IPS DF 6.9 (cell line): ENCODE measurements around the gene IL12RB2.
"Not testable (repeated sequence)": the region's sequence is repeated elsewhere in the genome, so short reads cannot be mapped to it uniquely, and the experiment has no call there.

Experiments used
- DNase-seq: peaks from one replicate; pipeline ENCODE4 v3.0.0-alpha.2; 2013; ENCODE audit warnings: low read depth, low spot score
- H3K27ac ChIP-seq: one replicate; pipeline ENCODE4 v1.5.1; 2013; ENCODE audit warnings: low read length, control low read depth
- H3K27me3 ChIP-seq: 2 replicates; pipeline ENCODE4 v1.6.1; 2013; ENCODE audit warnings: mild to moderate bottlenecking, low read length; ENCODE audit not compliant: control insufficient read depth, insufficient read depth
- H3K36me3 ChIP-seq: 2 replicates; pipeline ENCODE4 v1.6.1; 2013; ENCODE audit warnings: low read length; ENCODE audit not compliant: control insufficient read depth, insufficient read depth
- H3K4me1 ChIP-seq: 2 replicates; pipeline ENCODE4 v1.6.1; 2013; ENCODE audit warnings: low read length; ENCODE audit not compliant: control insufficient read depth, insufficient read depth
- H3K4me3 ChIP-seq: 2 replicates; pipeline ENCODE4 v1.5.1; 2013; ENCODE audit warnings: mild to moderate bottlenecking, low read length
- H3K9me3 ChIP-seq: 2 replicates; pipeline ENCODE4 v1.6.1; 2013; ENCODE audit warnings: low read length, inconsistent platforms; ENCODE audit not compliant: control insufficient read depth, insufficient read depth
- WGBS: extraction: QIAGEN DNeasy Blood & Tissue Kit; methylation state at CpG from one replicate; pipeline ENCODE4 v1.1.7; 2013; ENCODE audit warnings: mixed read lengths, missing lambda C conversion rate; ENCODE audit not compliant: insufficient read length, insufficient coverage; 5-methylcytosine and 5-hydroxymethylcytosine counted together

Gene IL12RB2

DNA sequence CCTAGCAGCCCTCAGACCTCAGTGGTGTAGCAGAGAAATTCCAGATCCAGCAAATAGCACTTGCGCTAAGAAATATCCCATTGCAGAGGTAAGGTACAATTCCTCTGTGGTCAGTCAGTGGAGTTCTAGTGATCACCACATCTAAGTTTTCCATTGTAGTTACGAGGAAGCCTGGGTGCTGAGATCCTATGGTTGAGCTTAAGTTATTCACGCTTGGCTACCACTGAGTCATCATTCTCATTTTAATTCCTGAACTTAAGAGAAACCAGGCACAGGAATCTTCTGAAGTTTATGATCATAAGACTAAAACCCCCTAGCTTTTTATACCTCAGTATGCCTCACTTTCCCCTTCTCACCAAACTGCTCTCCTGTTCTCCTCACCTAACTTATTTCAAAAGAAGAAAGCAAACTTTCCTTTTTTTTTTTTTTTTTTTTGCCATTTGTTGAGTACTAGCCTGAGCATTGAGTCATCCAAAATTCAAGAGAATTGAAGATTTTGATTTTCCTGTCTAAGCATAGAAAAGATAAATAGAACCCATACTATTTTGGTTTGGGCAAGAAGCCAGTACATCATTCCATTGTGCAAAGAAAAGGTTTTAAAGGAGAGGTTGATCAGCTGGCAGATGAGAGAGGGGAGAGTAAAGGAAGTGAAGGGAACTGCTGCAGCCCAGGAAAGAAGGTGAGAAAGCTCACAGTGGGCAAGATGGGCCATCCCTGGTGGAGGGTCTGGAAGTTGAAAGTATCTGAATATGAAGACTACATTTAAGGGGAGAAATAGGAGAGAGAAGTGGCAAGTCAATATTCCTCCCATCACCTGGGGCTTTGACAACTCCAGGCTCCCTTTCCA is 82.6 kb downstream of the IL12RB2 start:
- WGBS: no CpG with 5 or more reads among the region's 3 CpGs
- Histone ChIP-seq H3K4me1 (peaks cover 4% of the 10 kb centered on the region; the same call in 1 of the 2 replicates), H3K27me3 (no peaks in the 10 kb centered on the region), H3K27ac (no peak overlapping the region), H3K9me3 (no peaks in the 10 kb centered on the region), H3K4me3 (no peak overlapping the region), H3K36me3 (no peaks in the 10 kb centered on the region; the same call in 1 of the 2 replicates)
- no peak for DNase-seq

DNA sequence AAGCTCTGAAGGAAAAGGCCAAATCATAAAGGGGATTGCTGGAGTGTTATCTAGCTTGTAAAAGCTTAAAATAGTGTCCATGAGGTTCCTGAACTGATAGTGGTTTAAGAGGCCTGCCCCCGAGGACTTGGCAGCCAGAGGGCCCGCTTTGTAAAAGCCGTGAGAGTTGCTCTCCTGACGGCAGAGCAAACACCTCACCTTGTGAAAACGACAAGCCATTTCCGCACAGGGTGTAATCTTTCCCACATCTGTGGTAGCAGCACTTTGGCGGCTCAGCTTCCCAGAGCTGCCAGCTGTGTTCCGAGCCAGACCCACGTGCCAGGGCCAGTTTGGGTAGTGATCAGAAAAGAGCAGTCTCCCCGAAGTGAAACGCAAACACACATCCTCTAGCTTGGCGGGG is 85.6 kb downstream of the IL12RB2 start:
- Histone ChIP-seq H3K4me1 (peaks cover 4% of the 10 kb centered on the region; the same call in 1 of the 2 replicates), H3K27ac (no peak overlapping the region), H3K36me3 (no peaks in the 10 kb centered on the region; the same call in 1 of the 2 replicates), H3K27me3 (no peaks in the 10 kb centered on the region), H3K9me3 (no peaks in the 10 kb centered on the region), H3K4me3 (no peak overlapping the region)
- DNase-seq: no peak
- no CpG with 5 or more reads among the region's 12 CpGs for WGBS

DNA sequence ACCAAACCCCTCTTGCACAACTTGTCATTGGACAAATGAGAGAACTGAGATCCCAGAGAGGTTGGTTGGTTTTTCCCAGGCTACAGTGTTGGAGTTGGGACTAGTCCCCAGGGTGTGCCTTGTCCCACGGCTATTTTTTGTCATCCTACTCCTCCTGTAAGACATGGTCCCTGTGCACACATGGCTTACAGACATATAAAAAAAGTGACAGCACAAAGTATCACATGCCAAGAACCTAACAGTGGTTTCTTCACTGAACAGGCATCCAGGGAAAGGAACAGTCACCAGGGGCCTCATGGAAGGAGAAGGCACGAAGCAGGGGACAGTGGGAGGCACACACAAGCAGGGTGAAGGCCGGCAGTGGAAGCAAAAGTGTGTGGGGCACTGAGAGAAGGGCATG is 86.1 kb downstream of the IL12RB2 start:
- no peak overlapping the region for H3K27ac ChIP-seq
- DNase-seq: no peak
- WGBS: no CpG with 5 or more reads among the region's 3 CpGs

DNA sequence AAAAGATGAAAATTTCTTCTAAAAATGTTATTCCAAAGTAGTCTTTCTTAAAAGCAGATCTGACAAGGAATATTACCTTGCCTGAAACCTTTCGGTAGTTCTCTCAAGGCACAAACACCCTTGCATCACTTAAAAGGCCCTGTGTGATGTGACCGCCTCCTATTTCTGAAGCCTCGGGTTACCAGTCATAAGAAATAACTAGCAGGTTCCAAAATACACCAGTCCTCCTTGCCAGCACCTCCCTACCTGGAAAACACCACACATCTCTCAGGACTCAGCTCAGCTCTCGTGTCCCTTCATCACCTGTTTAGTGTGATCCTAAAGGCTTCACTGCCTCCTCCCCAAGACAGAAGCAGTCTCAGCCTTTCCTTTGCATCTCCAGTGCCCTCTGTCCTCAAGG is 86.9 kb downstream of the IL12RB2 start:
- WGBS: no CpG with 5 or more reads among the region's 4 CpGs
- Histone ChIP-seq H3K4me3 (no peak overlapping the region), H3K9me3 (no peaks in the 10 kb centered on the region), H3K4me1 (peaks cover 4% of the 10 kb centered on the region; the same call in 1 of the 2 replicates), H3K36me3 (no peaks in the 10 kb centered on the region; the same call in 1 of the 2 replicates), H3K27me3 (no peaks in the 10 kb centered on the region), H3K27ac (no peak overlapping the region)
- DNase-seq: no peak

More for the DNA sequence above, 86.1 kb downstream of the IL12RB2 start:
- H3K4me3 ChIP-seq: no peak overlapping the region
- H3K27me3 ChIP-seq: no peaks in the 10 kb centered on the region
- no peaks in the 10 kb centered on the region; the same call in 1 of the 2 replicates for H3K36me3 ChIP-seq
- H3K9me3 ChIP-seq: no peaks in the 10 kb centered on the region
- H3K4me1 ChIP-seq: peaks cover 4% of the 10 kb centered on the region; the same call in 1 of the 2 replicates

DNA sequence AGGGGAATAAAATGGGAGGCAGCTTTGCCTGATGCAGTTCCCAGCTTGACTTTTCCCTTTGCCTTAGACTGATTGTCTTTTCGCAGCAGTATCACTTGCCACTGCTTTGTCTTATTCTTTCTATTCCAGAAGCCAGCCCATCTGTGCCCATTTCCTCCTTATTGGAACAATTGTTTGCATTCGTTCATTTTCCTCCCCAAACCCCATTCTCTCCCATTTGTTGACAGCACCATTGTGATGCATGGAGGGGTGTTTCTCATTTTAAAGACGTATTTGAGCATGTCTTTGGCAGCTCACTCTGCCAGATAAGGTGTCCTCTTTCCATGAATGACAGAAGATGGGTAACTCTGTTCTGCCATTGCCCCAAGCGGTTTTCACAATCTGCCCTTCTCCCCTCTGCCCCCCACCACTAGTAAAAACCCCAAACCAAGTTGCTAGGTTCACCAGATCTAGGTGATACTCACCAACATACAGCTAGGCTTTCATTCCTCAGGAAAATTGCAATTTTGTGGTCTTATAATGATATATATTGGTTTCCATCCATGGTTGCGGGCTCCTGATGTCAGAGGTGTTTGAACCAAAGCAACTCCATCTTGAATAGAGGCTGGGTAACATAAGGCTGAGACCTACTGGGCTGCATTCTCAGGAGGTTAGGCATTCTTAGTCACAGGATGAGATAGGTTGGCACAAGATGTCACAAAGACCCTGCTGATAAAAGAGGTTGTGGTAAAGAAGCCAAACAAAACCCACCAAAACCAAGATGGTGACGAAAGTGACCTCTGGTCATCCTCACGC is 91.7 kb downstream of the IL12RB2 start:
- Histone ChIP-seq H3K27me3 (no peaks in the 10 kb centered on the region), H3K4me1 (no peaks in the 10 kb centered on the region), H3K4me3 (no peak overlapping the region), H3K9me3 (no peaks in the 10 kb centered on the region), H3K36me3 (no peaks in the 10 kb centered on the region), H3K27ac (no peak overlapping the region)
- WGBS: no CpG with 5 or more reads among the region's 7 CpGs
- DNase-seq: no peak

DNA sequence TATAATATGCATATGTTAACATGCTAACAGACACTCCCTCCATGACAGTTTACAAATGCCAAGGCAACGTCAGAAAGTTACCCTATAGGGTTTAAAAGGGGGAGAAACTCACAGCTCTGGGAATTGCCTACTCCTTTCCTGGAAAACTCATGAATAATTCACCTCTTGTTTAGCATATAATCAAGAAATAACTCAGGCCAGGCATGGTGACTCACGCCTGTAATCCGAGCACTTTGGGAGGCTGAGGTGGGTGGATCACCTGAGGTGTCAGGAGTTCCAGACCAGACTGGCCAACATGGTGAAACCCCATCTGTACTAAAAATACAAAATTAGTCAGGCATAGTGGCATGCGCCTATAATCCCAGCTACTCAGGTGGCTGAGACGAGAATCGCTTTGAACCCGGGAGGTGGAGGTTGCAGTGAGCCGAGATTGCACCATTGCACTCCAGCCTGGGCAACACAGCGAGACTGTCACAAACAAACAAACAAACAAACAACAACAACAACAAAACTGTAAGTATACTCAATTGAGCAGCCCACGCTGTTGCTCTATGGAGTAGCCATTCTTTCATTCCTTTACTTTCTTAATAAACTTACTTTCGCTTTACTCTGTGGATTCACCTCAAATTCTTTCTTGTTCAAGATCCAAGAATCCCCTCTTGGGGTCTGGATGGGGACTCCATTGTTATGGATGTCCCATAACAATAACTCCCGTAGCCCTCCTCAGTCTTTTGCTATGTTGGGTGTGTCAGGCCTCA is 92.5 kb downstream of the IL12RB2 start:
- H3K27ac ChIP-seq, H3K4me1 ChIP-seq, H3K36me3 ChIP-seq, H3K9me3 ChIP-seq, H3K27me3 ChIP-seq, DNase-seq, H3K4me3 ChIP-seq: not testable (repeated sequence)
- WGBS: no CpG with 5 or more reads among the region's 12 CpGs

DNA sequence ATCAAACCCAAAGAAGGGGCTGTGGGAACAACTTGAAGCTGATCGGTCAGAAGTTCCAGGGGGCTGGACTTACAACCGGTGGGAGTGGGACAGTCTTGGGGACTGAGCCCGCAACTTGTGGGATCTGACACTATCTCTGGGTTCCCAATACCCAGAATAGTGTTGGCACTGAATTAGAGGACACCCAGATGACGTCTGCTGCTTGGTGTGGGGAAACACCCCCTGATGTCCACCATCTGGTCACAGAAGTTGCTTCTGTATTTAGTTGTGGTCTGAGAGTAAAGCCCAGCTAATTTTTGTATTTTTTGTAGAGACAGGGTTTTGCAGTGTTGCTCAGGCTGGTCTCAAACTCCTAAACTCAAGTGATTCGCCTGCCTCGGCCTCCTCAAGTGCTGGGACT is 93.8 kb downstream of the IL12RB2 start:
- no peak for DNase-seq
- H3K27me3 ChIP-seq: no peaks in the 10 kb centered on the region
- H3K4me1 ChIP-seq: no peaks in the 10 kb centered on the region
- H3K9me3 ChIP-seq: no peaks in the 10 kb centered on the region
- no CpG with 5 or more reads among the region's 6 CpGs for WGBS
- no peak overlapping the region for H3K4me3 ChIP-seq
- no peaks in the 10 kb centered on the region for H3K36me3 ChIP-seq
- H3K27ac ChIP-seq: no peak overlapping the region

DNA sequence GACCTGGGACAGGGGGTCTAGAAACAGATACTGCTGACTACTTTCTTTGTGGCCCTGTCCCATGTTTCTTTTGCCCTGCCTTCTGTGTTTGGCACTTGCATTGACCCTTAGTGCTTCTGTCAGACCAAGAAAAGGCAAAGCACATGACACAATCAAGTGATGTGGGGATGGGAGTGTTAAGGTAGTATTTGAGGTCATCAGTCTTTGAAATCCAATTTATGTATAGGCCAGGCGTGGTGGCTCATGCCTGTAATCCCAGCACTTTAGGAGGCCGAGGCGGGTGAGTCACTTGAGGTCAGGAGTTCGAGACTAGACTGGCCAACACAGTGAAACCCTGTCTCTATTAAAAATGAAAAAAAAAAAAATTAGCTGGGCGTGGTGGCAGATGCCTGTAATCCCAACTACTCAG is 96.5 kb downstream of the IL12RB2 start:
- Histone ChIP-seq H3K36me3 (no peaks in the 10 kb centered on the region), H3K4me1 (no peaks in the 10 kb centered on the region), H3K9me3 (no peaks in the 10 kb centered on the region), H3K27me3 (no peaks in the 10 kb centered on the region), H3K27ac (no peak overlapping the region), H3K4me3 (no peak overlapping the region)
- no CpG with 5 or more reads among the region's 5 CpGs for WGBS
- no peak for DNase-seq

DNA sequence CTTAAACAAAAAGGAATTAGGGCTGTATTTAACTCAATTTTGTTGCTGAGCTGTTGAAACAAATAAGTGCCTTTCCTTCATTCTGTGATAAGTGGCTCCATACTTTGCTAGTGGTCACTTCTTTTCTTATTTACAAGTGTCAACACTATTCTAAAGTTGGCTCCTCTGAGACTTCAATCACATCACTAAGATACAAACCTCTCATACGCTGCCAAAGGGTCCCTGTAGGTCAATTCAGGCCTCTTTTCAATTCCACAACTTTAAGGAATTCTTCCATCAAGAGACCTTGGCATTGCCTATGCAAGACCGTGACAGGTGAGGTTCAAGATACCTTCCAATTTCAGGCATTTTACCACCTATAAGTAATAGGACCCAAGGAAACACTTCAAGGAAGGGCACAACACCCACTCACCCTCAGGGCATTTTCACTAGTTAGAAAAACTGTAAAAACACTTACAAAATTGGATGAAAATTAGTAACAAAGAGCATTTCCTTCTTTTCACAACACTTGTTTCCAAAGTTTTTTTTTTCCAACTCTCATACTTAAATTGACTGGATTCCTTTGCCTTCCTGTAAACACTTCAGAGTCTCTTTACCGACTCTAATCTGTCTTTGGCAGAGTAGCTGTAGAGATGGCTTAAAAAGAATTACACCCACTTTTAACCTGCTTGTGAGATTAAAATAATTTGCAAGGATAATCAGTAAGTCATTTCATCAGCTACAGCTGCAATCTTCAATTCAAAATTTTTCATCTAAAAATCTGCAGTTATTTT is 98.0 kb downstream of the IL12RB2 start:
- H3K9me3 ChIP-seq: no peaks in the 10 kb centered on the region
- no peak overlapping the region for H3K27ac ChIP-seq
- H3K36me3 ChIP-seq: no peaks in the 10 kb centered on the region; the same call in 1 of the 2 replicates
- no CpG with 5 or more reads among the region's 3 CpGs for WGBS
- H3K27me3 ChIP-seq: no peaks in the 10 kb centered on the region
- H3K4me3 ChIP-seq: no peak overlapping the region
- no peak for DNase-seq
- no peaks in the 10 kb centered on the region for H3K4me1 ChIP-seq
